Hippocampal formation (tissue), 2 donors: ENCODE measurements around the gene JHY.

Source experiments
- DNase-seq, 2 donors: peaks; one replicate each; lab custom pipeline; 2025; lab: John Stamatoyannopoulos, UW

The JHY gene

GRCh38 chr11:122951211-122951610 lies 68.7 kb downstream of the JHY start:
- no peak for DNase-seq

GRCh38 chr11:122954455-122954854 lies 71.9 kb downstream of the JHY start:
- DNase-seq = no peak

- DNase-seq = no peak
Observed at GRCh38 chr11:122963961-122964360, 81.4 kb downstream of the JHY start.

- no peak for DNase-seq
Observed at GRCh38 chr11:122976061-122976733, 93.6 kb downstream of the JHY start.

GRCh38 chr11:122976734-122977469 lies 94.3 kb downstream of the JHY start:
- no peak for DNase-seq

- no peak for DNase-seq
Observed at GRCh38 chr11:122977470-122978298, 95.1 kb downstream of the JHY start.

GRCh38 chr11:122978299-122978620 lies 95.7 kb downstream of the JHY start:
- DNase-seq = no peak

- no peak for DNase-seq
Observed at GRCh38 chr11:122979103-122979814, 96.7 kb downstream of the JHY start.

GRCh38 chr11:122979815-122980595 lies 97.4 kb downstream of the JHY start:
- DNase-seq = no peak

- peak in 1 of 2 donors; percentile 10 for DNase-seq
Observed at GRCh38 chr11:122981388-122982264, 99.1 kb downstream of the JHY start, which contains the start of gene BSX. Gene BSX, minus strand, starts transcription at chr11:122981834. Its CDS starts 163 bp downstream, at chr11:122981671.

GRCh38 chr11:122983438-122984185 lies 101.1 kb downstream of the JHY start:
- no peak for DNase-seq

GRCh38 chr11:122984186-122985011 lies 101.8 kb downstream of the JHY start:
- DNase-seq = no peak

- no peak for DNase-seq
Observed at GRCh38 chr11:122995526-122995925, 113.0 kb downstream of the JHY start.

- DNase-seq = no peak
Observed at GRCh38 chr11:122998727-122999366, 116.3 kb downstream of the JHY start.

- no peak for DNase-seq
Observed at GRCh38 chr11:123000721-123001120, 118.2 kb downstream of the JHY start.

GRCh38 chr11:123006860-123007542 lies 124.4 kb downstream of the JHY start:
- no peak for DNase-seq
